GM12892 (cell line): ENCODE data around the gene FAM20C.
A peak's percentile ranks its signal among the peaks of the same experiment; 100 is the strongest.
"Not testable (repeated sequence)": the region's sequence is repeated elsewhere in the genome, so short reads cannot be mapped to it uniquely, and the experiment has no call there.

Experiments used
- DNase-seq: peaks from one replicate; pipeline ENCODE4 v3.0.0; 2011; ENCODE audit not compliant: insufficient read length
- FAIRE-seq: peaks from 2 replicates; lab custom pipeline; 2011; peaks lifted over from hg19 to GRCh38; lab: Jason Lieb, UNC
- POLR2A ChIP-seq: IDR thresholded peaks from 2 replicates; pipeline ENCODE4 v1.6.1; 2011; ENCODE audit warnings: low read depth, low read length, control low read depth
- POLR2AphosphoS5 ChIP-seq: IDR thresholded peaks from 2 replicates; pipeline ENCODE4 v1.6.1; 2011; ENCODE audit warnings: low read depth, low read length, control low read depth
- TAF1 ChIP-seq: IDR thresholded peaks from 2 replicates; pipeline ENCODE4 v1.6.1; 2011; ENCODE audit warnings: low read depth, mild to moderate bottlenecking, control low read depth, low read length, borderline replicate concordance

The FAM20C gene

DNA sequence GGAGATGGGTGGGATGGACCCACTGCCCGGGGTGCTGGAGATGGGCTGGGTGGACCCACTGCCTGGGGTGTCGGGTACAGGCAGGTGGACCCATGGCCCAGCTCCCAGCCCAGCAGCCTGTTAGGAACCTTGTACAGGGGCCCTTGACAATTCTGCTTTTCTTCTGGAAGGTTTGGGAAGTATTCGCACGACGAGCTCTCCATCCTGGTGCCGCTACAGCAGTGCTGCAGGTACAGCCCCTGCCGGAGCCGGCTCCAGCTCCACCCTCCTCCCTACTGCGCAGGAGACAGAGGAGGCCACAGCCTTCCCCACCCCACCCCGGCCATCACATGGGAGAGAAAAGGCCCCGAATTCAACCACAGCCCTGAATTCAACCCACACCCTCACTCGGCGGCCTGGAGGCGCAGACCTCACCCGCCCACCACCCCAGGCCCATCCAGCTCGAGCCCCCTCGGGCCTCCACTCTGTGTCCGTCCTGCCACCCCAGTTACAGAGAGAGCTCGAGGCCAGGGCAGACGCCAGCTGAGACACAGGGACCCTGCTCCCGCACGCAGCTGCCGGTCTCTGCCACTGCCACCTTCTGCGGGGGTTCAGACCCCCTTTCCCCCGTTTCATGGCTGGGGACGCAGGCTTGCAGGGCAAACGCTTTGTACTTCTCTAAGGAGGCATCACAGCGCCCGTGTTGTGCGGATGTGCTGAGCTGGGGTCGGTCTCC, 66.3 kb downstream of the FAM20C start:
- no peak for TF ChIP-seq POLR2A
- no peak for TF ChIP-seq POLR2AphosphoS5
- no peak for TF ChIP-seq TAF1
- no peak for FAIRE-seq
- DNase-seq = no peak

DNA sequence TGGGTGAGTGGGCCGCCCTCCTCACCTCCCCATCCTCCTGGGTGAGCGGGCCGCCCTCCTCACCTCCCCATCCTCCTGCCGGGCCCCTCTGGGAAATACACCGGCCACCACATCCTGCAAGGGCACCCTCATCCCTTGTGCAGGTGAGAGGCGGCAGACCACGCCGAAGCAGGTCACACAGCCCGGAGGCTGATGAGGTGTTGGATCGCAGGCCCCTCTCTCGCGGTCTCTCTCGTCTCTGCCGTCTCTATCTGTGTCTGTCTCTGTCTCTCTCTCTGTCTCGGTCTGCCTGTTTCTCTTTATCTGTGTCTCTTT, 66.8 kb downstream of the FAM20C start:
- TF ChIP-seq TAF1 (no peak), POLR2A (no peak), POLR2AphosphoS5 (no peak)
- DNase-seq = no peak
- no peak for FAIRE-seq

DNA sequence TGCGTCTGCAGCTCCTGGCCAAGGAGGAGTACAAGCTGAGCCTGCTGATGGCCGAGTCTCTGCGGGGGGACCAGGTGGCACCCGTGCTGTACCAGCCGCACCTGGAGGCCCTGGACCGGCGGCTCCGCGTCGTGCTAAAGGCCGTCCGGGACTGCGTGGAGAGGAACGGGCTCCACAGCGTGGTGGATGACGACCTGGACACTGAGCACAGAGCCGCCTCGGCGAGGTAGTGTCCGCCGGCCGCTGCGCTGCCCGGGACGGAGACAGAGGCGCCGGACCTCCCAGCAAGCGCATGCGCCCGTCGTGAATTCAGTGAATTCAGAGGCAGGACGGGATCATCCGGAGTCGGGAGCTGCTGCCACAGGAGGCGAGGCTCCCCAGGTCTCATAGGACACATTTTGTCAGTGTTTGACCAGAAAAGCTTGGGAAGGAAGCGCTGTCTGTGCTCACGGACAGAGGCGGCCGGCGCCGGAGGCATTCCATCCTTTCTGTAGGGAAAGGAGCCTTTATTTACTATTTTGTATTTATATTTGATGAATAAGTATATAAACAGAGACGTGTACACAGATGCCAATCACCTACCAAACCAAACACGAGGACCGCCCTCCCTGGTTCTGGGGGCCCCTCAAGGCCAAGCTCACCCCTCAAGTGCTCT, 67.5 kb downstream of the FAM20C start:
- TF ChIP-seq TAF1 = no peak
- no peak for TF ChIP-seq POLR2AphosphoS5
- no peak for TF ChIP-seq POLR2A
- FAIRE-seq (no peak), DNase-seq (no peak)

DNA sequence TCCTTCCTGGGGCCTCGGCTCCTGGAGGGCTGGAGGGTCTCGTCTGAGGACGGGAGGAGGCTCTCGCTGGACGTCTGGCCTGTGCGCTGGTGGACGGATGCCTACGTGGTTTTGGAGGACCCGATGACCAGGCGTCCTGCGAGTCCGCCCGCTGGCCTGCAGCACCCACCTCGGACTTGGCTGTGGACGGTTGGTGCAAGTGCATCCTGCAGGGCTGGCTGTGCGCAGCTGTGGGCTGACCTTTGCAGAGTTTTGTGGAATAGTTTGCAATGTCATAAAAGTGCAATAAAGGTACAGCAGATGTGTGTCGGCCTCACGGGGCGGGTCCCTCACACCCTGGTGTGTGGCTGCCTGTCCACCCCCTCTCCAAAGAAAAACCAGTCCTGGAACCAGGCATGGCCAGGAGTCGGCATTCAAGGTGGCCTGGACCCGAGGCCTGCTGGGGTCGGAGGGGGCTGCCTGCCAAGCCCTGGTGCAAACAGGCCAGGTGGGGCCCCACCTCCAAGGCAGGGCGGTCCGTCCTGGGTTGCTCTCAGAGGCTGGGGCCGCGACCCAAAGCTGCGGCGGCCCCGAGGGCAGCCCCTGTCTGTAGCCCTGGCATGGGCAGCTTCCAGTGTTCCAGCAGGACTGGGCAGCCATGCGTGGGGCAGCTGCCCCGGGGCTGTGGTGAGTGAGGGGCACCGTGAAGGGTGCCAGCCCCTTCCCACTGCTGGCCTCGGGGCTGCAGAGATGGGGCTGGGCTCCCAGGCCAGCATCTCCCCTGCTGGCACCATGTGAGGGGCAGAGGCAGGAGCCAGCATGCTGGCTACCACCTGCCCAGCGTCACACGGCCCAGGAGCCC, 68.3 kb downstream of the FAM20C start:
- FAIRE-seq = no peak
- TF ChIP-seq POLR2AphosphoS5 = no peak
- TF ChIP-seq TAF1 = no peak
- no peak for TF ChIP-seq POLR2A
- DNase-seq = no peak

DNA sequence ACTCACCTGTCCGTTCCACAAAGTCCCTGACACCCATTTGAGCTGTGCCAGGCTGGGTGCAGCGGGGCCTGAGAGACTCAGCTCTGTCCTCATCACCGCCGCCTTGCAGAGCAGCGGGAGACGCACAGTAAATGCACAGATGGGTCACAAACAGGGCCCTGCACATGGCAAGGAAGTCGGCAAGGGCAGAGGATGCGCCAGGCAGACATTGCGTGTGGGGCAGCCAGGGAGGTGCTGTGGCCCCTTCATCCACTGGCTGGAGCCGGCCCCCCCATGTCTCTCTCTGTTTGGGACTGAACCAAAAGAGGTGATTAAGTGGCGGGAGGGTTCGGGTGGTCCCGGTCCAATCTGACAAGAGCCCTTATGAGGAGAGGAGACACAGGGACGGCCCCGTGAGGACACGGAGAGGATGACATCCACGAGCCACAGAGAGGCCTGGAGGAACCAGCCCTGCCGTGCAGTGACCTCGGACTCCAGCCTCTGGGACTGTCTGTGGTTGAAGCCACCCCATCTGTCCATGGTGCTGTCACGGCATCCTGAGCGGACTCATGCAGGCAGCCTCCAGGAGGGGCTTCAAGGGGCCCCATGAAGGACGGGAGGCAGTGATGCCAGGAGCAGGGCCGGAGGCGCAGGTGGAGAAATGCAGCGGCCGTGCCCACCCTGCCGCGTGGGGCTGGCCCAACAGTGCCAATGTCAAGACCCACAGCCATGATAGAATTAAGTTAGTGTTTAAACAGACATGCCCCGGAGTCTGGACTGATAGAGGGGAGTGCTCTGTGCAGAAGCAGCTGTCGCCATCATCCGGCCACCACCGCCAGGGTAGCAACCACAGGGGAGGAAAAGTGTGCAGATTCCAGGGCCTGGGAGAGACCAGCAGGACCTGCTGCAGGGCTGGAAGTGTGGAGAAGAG, 69.2 kb downstream of the FAM20C start:
- FAIRE-seq (no peak), DNase-seq (no peak)
- TF ChIP-seq POLR2AphosphoS5 (no peak), TAF1 (no peak), POLR2A (no peak)

DNA sequence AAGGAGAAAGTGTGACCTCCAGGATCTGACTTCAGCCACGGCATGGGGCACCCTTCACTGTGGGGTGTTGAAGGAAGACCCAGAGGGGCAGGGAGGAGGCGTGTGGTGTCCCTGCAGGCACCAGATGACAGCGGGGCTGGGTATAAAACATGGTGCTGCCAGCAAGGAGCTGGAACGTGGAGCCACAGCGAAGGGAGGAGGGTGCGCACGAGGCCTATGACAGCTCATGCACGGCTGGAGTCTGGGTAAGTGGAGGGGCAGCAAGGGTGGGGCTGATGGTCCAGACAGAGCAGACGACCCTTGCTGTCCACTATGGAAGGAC, 69.8 kb downstream of the FAM20C start:
- no peak for TF ChIP-seq TAF1
- TF ChIP-seq POLR2AphosphoS5 = no peak
- TF ChIP-seq POLR2A = no peak
- DNase-seq (no peak), FAIRE-seq (no peak)

DNA sequence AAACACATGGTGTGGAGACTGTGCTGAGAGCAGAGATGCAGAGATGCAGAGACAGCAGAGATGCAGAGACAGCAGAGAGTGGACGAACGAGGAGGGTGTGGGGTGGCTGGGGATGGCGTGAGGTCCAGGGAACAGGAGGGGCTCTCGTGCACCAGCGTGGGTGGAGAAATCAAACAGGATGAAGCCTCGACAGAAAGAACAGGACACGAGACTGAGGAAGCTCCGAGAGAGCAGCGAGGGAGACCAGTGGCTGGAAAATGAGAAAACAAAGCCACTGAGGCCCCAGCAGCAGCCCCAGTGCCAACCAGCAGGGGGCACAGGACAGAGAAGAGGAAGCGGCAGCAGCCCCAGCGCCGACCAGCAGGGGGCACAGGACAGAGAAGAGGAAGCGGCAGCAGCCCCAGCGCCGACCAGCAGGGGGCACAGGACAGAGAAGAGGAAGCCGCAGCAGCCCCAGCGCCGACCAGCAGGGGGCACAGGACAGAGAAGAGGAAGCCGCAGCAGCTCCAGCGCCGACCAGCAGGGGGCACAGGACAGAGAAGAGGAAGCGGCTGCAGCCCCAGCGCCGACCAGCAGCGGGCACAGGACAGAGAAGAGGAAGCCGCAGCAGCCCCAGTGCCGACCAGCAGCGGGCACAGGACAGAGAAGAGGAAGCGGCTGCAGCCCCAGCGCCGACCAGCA, 70.4 kb downstream of the FAM20C start:
- not testable (repeated sequence) for DNase-seq

DNA sequence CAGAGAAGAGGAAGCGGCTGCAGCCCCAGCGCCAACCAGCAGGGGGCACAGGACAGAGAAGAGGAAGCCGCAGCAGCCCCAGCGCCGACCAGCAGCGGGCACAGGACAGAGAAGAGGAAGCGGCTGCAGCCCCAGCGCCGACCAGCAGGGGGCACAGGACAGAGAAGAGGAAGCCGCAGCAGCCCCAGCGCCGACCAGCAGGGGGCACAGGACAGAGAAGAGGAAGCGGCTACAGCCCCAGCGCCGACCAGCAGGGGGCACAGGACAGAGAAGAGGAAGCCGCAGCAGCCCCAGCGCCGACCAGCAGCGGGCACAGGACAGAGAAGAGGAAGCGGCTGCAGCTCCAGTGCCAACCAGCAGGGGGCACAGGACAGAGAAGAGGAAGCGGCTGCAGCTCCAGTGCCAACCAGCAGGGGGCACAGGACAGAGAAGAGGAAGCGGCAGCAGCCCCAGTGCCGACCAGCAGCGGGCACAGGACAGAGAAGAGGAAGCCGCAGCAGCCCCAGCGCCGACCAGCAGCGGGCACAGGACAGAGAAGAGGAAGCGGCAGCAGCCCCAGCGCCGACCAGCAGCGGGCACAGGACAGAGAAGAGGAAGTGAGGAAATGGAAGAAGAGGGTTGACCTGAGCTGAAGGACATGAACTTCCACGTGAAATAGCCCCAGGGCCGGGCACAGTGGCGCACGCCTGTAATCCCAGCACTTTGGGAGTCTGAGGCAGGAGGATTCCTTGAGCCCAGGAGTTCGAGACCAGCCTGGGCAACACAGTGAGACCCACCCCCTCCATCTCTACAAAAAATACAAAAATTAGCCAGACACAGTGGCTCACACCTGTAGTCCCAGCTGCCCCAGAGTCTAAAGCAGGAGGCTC, 71.3 kb downstream of the FAM20C start:
- not testable (repeated sequence) for FAIRE-seq, DNase-seq

More for the DNA sequence above, 70.4 kb downstream of the FAM20C start:
- not testable (repeated sequence) for FAIRE-seq

DNA sequence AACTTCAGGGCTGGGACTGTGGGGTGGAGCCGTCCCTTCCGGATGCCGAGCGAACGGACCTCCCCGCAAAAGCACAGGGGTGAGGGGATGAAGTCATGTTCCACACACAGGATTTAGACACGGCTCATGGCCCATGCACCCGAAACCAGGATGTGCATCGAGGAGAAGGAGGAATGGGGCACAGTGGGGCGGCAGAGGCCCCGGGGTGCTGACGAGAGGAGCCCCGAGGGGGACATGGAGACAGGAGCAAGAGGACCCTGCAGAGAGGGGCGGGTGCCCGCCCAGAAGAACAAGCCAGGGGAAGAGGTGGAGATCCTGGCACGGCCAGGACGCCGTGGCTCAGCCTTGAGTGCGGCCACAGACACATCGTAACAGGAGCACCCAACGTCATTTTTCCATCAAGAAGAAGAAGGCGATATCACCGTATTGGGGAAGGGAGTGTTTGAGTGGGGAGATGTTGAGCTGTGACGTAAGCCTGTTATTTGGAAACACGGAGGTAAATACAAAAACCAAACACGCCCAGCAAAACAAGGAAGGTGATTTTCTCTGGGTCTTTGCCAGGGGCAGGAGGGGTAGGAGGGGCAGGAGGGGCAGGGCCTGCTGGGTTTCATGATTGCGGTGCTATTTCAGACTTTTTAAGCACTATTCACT, 72.3 kb downstream of the FAM20C start:
- no peak for DNase-seq
- no peak for TF ChIP-seq POLR2AphosphoS5
- TF ChIP-seq TAF1 = no peak
- no peak for TF ChIP-seq POLR2A
- peak; percentile 77 for FAIRE-seq
